Uterus (tissue), 4 donors: ENCODE measurements around the gene LYRM7. TPM values are rescaled to one million over a fixed set of nuclear protein-coding genes. Genes with fewer than 3 reads are reported as not detected.

ENCODE experiments used
- DNase-seq, 2 donors: peaks; one replicate each; pipeline ENCODE4 v3.0.0-alpha.2; 2019 to 2020
- H3K27ac ChIP-seq, 2 donors: fragments of 200-600 bp; sonication (generic); 1 replicate in 1 of 2; 2 replicates in 1 of 2; pipeline ENCODE4 v1.5.1; 2016 to 2018
- H3K27me3 ChIP-seq, 2 donors: fragments of 200-600 bp; sonication (generic); one replicate each; pipeline ENCODE4 v1.5.1; 2018 to 2019; ENCODE audit warnings: control low read depth in 1 of 2
- H3K36me3 ChIP-seq, 2 donors: fragments of 200-600 bp; sonication (generic); one replicate each; pipeline ENCODE4 v1.5.1; 2019; ENCODE audit warnings: control low read depth in 1 of 2
- H3K4me1 ChIP-seq, 2 donors: fragments of 200-600 bp; sonication (generic); one replicate each; pipeline ENCODE4 v1.5.1; 2018 to 2019; ENCODE audit warnings: control low read depth in 1 of 2
- H3K4me3 ChIP-seq, 2 donors: fragments of 200-600 bp; sonication (generic); 1 replicate in 1 of 2; 2 replicates in 1 of 2; pipeline ENCODE4 v1.5.1; 2018 to 2019; ENCODE audit warnings: mild to moderate bottlenecking in 1 of 2
- H3K9me3 ChIP-seq, 2 donors: fragments of 200-600 bp; sonication (generic); one replicate each; pipeline ENCODE4 v1.5.1; 2019; ENCODE audit warnings: control low read depth in 1 of 2
- POLR2A ChIP-seq, 2 donors: fragments of 450-650 bp; IDR thresholded peaks; one replicate each; pipeline ENCODE4 v1.6.1; 2016; ENCODE audit warnings: antibody characterized with exemption in 2 of 2, mild to moderate bottlenecking in 1 of 2, moderate library complexity in 1 of 2
- intact Hi-C: fragments of 100-400 bp; cut with DNase I; formaldehyde crosslinking; loops from one replicate; pipeline ENCODE4 v1.15.1; 2023; ENCODE audit warnings: low total_unique reads
- total RNA-seq, 4 donors: library from RNA; depleted of rRNA in 3 of 4; stranded (reverse); fragments of >200 nt in 3 of 4; gene quantifications; one replicate each; pipeline versions ENCODE4 v1.1.0 to v1.2.4, GENCODE V29; 2014 to 2023
- TF ChIP-seq, protein P1 (sequence below), 4 experiments: fragments of 200-600 bp in 2 of 4; fragments of 450-650 bp in 2 of 4; sonication (generic) in 2 of 4; IDR thresholded peaks; one replicate each; pipeline ENCODE4 v1.5.1; 2016 to 2019; ENCODE audit warnings: antibody characterized with exemption in 4 of 4, mild to moderate bottlenecking in 2 of 4, moderate library complexity in 1 of 4
- donor health status: DM: yes; HTN: yes; CAD: no.

The LYRM7 gene
- total RNA-seq, 4 donors from 2014 or later: 4.1 to 22.6 (median 7.9) TPM

- Histone ChIP-seq H3K4me1 (no peaks in the 10 kb centered on the region), H3K4me3 (peak overlapping the region; percentile 73 to 88), H3K27ac (peak overlapping the region; percentile 91 to 95), H3K27me3 (no peaks in the 10 kb centered on the region), H3K36me3 (no peaks in the 10 kb centered on the region), H3K9me3 (no peaks in the 10 kb centered on the region)
- DNase-seq: peak; percentile 57 to 61
- intact Hi-C loops: loop anchor here (10.0 kb wide), 2 partner anchors 250 to 1060 kb away; partner anchors contain the start of gene P4HA2
- TF ChIP-seq, protein P1, sequence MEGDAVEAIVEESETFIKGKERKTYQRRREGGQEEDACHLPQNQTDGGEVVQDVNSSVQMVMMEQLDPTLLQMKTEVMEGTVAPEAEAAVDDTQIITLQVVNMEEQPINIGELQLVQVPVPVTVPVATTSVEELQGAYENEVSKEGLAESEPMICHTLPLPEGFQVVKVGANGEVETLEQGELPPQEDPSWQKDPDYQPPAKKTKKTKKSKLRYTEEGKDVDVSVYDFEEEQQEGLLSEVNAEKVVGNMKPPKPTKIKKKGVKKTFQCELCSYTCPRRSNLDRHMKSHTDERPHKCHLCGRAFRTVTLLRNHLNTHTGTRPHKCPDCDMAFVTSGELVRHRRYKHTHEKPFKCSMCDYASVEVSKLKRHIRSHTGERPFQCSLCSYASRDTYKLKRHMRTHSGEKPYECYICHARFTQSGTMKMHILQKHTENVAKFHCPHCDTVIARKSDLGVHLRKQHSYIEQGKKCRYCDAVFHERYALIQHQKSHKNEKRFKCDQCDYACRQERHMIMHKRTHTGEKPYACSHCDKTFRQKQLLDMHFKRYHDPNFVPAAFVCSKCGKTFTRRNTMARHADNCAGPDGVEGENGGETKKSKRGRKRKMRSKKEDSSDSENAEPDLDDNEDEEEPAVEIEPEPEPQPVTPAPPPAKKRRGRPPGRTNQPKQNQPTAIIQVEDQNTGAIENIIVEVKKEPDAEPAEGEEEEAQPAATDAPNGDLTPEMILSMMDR (IDR thresholded peaks at IDR 0.05): peak in 2 of 4 experiments; percentile 4 to 20
- TF ChIP-seq POLR2A (IDR thresholded peaks at IDR 0.05): no peak
Measured at GRCh38 chr5:131164191-131165118, 6.3 kb upstream of the LYRM7 start.

DNA sequence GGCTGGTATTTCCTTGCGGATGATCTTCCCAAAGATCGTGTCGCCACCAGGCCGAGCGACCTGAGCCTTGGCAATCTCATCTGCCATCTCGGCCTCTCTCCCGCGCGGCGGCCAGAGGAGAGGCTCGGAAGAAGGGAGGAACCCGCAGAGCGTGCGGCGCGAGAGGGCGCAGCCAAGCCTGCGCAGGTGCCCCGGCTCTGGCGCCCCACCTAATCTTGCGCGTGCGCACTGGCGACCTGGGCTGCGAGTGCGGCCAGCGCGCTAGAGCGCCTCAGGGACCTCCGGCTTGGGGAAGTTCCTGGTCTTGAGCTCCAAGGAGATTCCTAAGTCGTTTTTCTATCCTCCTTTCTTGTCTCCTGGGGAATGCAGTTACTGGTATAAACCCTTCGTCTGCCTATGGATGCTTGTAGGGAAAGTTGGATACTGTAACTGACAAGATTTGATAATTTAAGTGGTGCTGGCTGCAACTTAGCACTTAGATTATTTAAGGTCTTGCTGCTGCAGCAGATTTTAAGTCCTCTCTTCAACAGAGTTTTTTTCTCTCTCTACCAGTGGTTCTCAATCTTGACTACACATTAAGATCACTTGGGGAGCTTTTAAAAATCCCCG lies 5.5 kb upstream of the LYRM7 start, which contains the start of gene HINT1:
Gene HINT1, minus strand, starts transcription at position 138 of the 609 bp plus-strand sequence. Its CDS starts 51 bp downstream, at position 87.
- peak within 1 kb of the TSS; percentile 91 to 95 for H3K27ac ChIP-seq
- no peaks in the 10 kb centered on the region for H3K4me1 ChIP-seq
- no peaks in the 10 kb centered on the region for H3K36me3 ChIP-seq
- H3K9me3 ChIP-seq: no peaks in the 10 kb centered on the region
- H3K27me3 ChIP-seq: no peaks in the 10 kb centered on the region
- peak within 1 kb of the TSS; percentile 73 to 88 for H3K4me3 ChIP-seq
- intact Hi-C loops: loop anchor here (10.0 kb wide), 2 partner anchors 250 to 1060 kb away; partner anchors contain the start of gene P4HA2
- TF ChIP-seq, protein P1 (IDR thresholded peaks at IDR 0.05): peak; percentile 4 to 32 (median 23)
- TF ChIP-seq POLR2A (IDR thresholded peaks at IDR 0.05): peak; percentile 51 to 84
- peak; percentile 88 to 89 for DNase-seq

DNA sequence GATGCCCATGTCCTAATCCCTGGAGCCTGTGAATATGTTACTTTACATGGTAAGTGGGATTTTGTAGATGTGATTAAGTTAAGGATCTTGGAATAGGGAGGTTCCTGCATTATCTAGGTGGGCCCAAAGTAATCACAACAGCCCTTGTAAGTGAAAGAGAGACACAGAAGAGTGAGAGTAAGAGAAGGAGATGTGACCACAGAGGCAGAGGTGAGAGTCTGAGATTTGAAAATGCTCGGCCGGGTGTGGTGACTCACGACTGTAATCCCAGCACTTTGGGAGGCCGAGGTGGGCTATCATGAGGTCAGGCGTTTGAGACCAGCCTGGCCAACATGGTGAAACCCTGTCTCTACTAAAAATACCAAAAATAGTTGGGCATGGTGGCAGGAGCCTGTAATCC lies 3.1 kb upstream of the LYRM7 start:
- H3K4me1 ChIP-seq: no peaks in the 10 kb centered on the region
- no peaks in the 10 kb centered on the region for H3K27me3 ChIP-seq
- DNase-seq: no peak
- intact Hi-C loops: loop anchor here (10.0 kb wide), 2 partner anchors 247 to 1057 kb away; partner anchors contain the start of gene P4HA2
- TF ChIP-seq, protein P1 (IDR thresholded peaks at IDR 0.05): no peak
- TF ChIP-seq POLR2A (IDR thresholded peaks at IDR 0.05): no peak
- no peak overlapping the region for H3K4me3 ChIP-seq
- H3K9me3 ChIP-seq: no peaks in the 10 kb centered on the region
- H3K27ac ChIP-seq: no peak overlapping the region
- no peaks in the 10 kb centered on the region for H3K36me3 ChIP-seq

GRCh38 chr5:131169810-131170539 lies 769 bp upstream of the LYRM7 start:
- DNase-seq: no peak
- no peaks in the 10 kb centered on the region for H3K27me3 ChIP-seq
- no peaks in the 10 kb centered on the region for H3K9me3 ChIP-seq
- intact Hi-C loops: loop anchor here (10.0 kb wide), 2 partner anchors 245 to 1055 kb away; partner anchors contain the start of gene P4HA2
- no peaks in the 10 kb centered on the region for H3K36me3 ChIP-seq
- H3K4me1 ChIP-seq: no peaks in the 10 kb centered on the region
- H3K27ac ChIP-seq: peak overlapping the region; percentile 65 to 80
- TF ChIP-seq, protein P1 (IDR thresholded peaks at IDR 0.05): no peak
- no peak for TF ChIP-seq POLR2A (IDR thresholded peaks at IDR 0.05)
- peak overlapping the region; percentile 33 to 47 for H3K4me3 ChIP-seq
